ENCODE measurements around the gene TRAPPC3L. TPM values are rescaled to one million over a fixed set of nuclear protein-coding genes. Genes with fewer than 3 reads are reported as not detected.

The TRAPPC3L gene
- total and polyA plus RNA-seq, 2 experiments from 2014 or later, result not detected

DNA sequence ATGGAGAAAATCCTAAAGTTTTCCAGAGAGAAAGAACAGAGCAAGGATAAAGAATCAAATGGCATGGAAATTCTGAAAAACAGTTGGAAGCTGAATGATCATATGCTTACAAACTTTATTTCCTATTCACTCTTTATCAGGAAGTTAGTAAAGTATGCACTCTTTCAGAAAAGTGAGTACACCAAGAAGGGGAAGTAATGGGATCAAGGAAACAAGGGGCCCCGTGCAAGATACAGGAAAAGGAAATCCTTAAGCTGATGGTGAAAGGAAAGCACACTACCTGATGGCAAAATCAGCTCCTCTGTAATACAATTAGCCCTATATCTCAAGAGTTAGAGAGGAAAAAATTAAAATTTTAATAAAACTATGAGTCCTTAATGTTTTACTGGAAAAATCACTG lies 70.3 kb downstream of the TRAPPC3L start:
- H3K27me3 ChIP-seq, result no peaks in the 10 kb centered on the region
- no peak overlapping the region for H3K27ac ChIP-seq
- H3K36me3 ChIP-seq, result no peaks in the 10 kb centered on the region
- no peaks in the 10 kb centered on the region for H3K4me1 ChIP-seq (ENCODE audit: low read depth)
- DNase-seq (ENCODE audit: low read depth in 1 of 2, low spot score in 1 of 2), result no peak
- H3K4me3 ChIP-seq, result no peak overlapping the region
- TF ChIP-seq, protein P1, sequence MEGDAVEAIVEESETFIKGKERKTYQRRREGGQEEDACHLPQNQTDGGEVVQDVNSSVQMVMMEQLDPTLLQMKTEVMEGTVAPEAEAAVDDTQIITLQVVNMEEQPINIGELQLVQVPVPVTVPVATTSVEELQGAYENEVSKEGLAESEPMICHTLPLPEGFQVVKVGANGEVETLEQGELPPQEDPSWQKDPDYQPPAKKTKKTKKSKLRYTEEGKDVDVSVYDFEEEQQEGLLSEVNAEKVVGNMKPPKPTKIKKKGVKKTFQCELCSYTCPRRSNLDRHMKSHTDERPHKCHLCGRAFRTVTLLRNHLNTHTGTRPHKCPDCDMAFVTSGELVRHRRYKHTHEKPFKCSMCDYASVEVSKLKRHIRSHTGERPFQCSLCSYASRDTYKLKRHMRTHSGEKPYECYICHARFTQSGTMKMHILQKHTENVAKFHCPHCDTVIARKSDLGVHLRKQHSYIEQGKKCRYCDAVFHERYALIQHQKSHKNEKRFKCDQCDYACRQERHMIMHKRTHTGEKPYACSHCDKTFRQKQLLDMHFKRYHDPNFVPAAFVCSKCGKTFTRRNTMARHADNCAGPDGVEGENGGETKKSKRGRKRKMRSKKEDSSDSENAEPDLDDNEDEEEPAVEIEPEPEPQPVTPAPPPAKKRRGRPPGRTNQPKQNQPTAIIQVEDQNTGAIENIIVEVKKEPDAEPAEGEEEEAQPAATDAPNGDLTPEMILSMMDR (IDR thresholded peaks at IDR 0.05; ENCODE audit: low read depth, low read length), result no peak
- no peaks in the 10 kb centered on the region for H3K9me3 ChIP-seq (ENCODE audit: low read depth)

DNA sequence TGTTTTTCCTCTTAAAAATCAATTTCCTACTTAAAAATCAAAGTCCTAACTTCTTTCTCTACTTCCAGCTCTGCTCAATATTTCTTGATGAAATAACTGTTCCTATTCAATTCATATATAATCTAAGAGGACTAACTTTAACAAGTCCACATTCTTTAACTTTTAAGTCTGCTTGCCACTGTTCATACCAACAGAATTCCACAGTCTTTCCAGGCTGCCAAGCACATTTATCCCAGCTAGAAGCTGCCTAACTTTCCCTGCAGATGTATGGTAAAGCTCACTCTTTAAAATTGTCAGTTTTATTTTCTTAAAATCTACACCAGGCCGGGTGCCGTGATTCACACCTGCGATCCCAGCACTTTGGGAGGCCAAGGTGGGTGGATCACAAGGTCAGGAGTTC lies 72.8 kb downstream of the TRAPPC3L start:
- no peaks in the 10 kb centered on the region for H3K36me3 ChIP-seq
- H3K4me1 ChIP-seq (ENCODE audit: low read depth), result no peaks in the 10 kb centered on the region
- no peak overlapping the region for H3K4me3 ChIP-seq
- DNase-seq (ENCODE audit: low read depth in 1 of 2, low spot score in 1 of 2), result no peak
- H3K27ac ChIP-seq, result no peak overlapping the region
- H3K27me3 ChIP-seq, result no peaks in the 10 kb centered on the region
- TF ChIP-seq, protein P1 (IDR thresholded peaks at IDR 0.05; ENCODE audit: low read depth, low read length), result no peak
- no peaks in the 10 kb centered on the region for H3K9me3 ChIP-seq (ENCODE audit: low read depth)

DNA sequence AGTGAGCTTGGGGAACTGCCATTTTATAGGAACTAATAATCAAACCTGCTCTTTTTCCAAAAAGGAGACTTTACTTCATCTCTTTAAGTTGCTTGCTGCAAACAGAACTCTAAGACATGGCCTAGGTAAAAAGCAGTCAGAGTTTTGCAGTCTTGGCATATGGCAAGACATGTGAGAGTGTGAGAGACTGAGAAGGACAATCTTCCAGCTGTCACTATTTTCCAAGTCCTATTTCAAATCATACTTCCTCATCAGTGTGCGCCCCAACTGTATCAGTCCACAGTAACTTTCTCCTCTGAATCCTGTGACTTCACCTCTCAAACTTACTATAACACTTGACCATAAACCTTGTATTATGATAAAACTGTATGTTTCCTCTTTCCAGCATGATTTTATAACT lies 74.0 kb downstream of the TRAPPC3L start:
- no peaks in the 10 kb centered on the region for H3K27me3 ChIP-seq
- no peak overlapping the region for H3K4me3 ChIP-seq
- no peaks in the 10 kb centered on the region for H3K9me3 ChIP-seq (ENCODE audit: low read depth)
- no peaks in the 10 kb centered on the region for H3K36me3 ChIP-seq
- TF ChIP-seq, protein P1 (IDR thresholded peaks at IDR 0.05; ENCODE audit: low read depth, low read length), result no peak
- no peaks in the 10 kb centered on the region for H3K4me1 ChIP-seq (ENCODE audit: low read depth)
- DNase-seq (ENCODE audit: low read depth in 1 of 2, low spot score in 1 of 2), result no peak
- H3K27ac ChIP-seq, result no peak overlapping the region

DNA sequence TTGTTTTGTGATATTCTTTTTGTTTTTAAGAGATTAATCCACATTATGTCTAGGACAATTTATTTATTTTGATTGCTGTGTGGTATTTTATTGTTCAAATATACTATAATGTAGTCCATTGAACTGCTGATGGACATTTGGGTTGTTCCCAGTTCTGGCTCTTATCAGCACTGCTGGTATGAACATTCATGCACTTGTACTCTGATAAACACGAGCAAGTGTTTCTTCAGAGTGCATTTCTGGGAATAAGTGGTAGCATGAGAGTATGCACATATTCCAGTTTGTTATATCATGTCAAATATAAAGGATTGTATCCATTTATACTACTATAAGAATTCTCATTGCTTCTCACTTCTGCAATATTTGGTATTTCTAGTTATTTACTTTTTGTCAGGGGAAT lies 77.2 kb downstream of the TRAPPC3L start:
- H3K4me1 ChIP-seq (ENCODE audit: low read depth), result no peaks in the 10 kb centered on the region
- H3K27ac ChIP-seq, result no peak overlapping the region
- no peak overlapping the region for H3K4me3 ChIP-seq
- no peaks in the 10 kb centered on the region for H3K9me3 ChIP-seq (ENCODE audit: low read depth)
- TF ChIP-seq, protein P1 (IDR thresholded peaks at IDR 0.05; ENCODE audit: low read depth, low read length), result no peak
- no peaks in the 10 kb centered on the region for H3K36me3 ChIP-seq
- peaks cover 9% of the 10 kb centered on the region for H3K27me3 ChIP-seq
- peak in 1 of 2 donors; percentile 21 for DNase-seq (ENCODE audit: low read depth in 1 of 2, low spot score in 1 of 2)

DNA sequence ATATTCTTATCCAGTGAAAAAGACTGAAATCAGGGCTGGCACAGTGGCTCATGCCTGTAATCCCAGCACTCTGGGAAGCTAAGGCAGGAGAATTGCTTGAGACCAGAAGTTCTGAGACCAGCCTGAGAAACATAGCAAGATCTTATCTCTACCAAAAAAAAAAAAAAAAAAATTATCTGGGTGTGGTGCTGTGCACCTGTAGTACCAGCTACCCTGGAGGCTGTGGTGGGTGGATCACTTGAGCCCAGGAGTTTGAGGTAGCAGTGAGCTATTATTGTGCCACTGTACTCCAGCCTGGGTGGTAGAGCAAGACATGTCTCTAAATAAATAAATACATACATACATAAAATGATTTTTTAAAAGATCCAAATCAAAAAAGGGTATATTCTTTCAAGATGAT lies 78.0 kb downstream of the TRAPPC3L start:
- Histone ChIP-seq H3K27me3 (peaks cover 17% of the 10 kb centered on the region), H3K4me1 (ENCODE audit: low read depth) (no peaks in the 10 kb centered on the region), H3K9me3 (ENCODE audit: low read depth) (no peaks in the 10 kb centered on the region), H3K27ac (no peak overlapping the region), H3K4me3 (no peak overlapping the region), H3K36me3 (no peaks in the 10 kb centered on the region)
- no peak for DNase-seq (ENCODE audit: low read depth in 1 of 2, low spot score in 1 of 2)
- TF ChIP-seq, protein P1 (IDR thresholded peaks at IDR 0.05; ENCODE audit: low read depth, low read length), result no peak

DNA sequence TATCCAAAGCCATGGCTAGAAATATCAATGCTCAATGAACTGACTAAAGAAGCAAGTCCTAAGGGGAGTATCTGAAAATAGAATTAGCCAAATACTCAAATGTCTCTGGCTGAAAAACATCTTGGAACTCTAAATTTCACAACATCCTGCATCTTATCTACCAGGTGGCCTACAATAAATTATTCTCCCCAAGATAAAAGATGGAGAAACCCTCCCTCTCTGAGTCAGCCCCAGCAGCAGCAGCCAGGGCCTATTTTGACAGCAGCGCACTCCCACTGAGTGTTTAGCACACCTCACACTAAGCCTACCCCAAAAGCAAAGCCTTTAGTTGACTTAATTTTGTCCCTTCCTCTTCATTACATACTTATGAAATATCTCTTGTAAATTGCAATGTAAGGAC lies 78.4 kb downstream of the TRAPPC3L start:
- Histone ChIP-seq H3K4me3 (no peak overlapping the region), H3K27ac (no peak overlapping the region), H3K4me1 (ENCODE audit: low read depth) (no peaks in the 10 kb centered on the region), H3K9me3 (ENCODE audit: low read depth) (no peaks in the 10 kb centered on the region), H3K36me3 (no peaks in the 10 kb centered on the region), H3K27me3 (peaks cover 21% of the 10 kb centered on the region)
- TF ChIP-seq, protein P1 (IDR thresholded peaks at IDR 0.05; ENCODE audit: low read depth, low read length), result no peak
- DNase-seq (ENCODE audit: low read depth in 1 of 2, low spot score in 1 of 2), result peak in 1 of 2 donors; percentile 37
